Renal cortex interstitium (tissue), 11 donors: ENCODE data around the gene MAPKAP1. TPM values are rescaled to one million over a fixed set of nuclear protein-coding genes. Genes with fewer than 3 reads are reported as not detected.

Source experiments
- DNase-seq, 11 donors: peaks; one replicate each; pipeline ENCODE4 v3.0.0-alpha.2; 2013; ENCODE audit warnings: low read depth in 9 of 11, low spot score in 4 of 11; ENCODE audit errors: extremely low read depth in 1 of 11
- polyA plus RNA-seq, 3 donors: library from polyadenylated mRNA; unstranded; fragments of 120-200 nt; gene quantifications; one replicate each; pipeline ENCODE4 v1.2.1, GENCODE V29; 2013; ENCODE audit not compliant: insufficient read length in 3 of 3

The MAPKAP1 gene
- polyA plus RNA-seq, 3 donors = 65.3 to 77.1 (median 71.6) TPM

DNA sequence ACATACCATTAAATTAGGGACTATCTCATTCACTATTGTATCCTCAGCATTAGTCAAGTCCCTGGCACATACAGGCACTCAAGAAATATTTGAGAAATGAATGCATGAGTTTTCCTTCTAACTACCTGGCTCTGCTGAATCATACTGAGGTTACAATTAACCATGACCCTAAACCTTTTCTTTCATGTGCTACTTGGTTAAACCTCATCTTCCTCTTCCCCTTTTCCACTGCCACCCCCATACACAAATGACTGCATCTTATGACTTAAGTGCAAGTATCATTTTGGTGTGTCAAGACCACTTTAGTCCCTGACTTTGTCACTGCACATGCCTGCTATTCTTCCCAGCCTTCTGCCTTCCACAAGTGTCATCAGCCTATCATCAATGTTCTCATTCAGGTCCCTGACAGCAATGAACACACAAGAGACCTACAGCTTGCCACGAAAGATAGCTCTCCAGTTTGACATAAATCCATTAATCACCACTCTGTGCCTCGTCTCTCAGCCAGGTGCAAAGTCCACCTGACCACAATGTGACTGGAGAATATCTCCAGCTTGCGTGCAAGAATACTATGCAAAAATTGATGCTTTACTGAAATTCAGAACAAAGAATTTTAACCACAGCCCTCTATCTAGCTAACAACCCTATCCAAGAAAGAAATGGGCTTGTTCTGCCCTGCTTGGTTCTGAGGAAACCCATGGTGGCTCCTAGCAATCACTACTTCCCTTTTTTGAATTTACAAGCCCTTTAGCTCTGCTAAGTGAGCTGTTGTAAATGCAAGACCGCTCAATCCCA, 74.5 kb downstream of the MAPKAP1 start:
- no peak for DNase-seq

DNA sequence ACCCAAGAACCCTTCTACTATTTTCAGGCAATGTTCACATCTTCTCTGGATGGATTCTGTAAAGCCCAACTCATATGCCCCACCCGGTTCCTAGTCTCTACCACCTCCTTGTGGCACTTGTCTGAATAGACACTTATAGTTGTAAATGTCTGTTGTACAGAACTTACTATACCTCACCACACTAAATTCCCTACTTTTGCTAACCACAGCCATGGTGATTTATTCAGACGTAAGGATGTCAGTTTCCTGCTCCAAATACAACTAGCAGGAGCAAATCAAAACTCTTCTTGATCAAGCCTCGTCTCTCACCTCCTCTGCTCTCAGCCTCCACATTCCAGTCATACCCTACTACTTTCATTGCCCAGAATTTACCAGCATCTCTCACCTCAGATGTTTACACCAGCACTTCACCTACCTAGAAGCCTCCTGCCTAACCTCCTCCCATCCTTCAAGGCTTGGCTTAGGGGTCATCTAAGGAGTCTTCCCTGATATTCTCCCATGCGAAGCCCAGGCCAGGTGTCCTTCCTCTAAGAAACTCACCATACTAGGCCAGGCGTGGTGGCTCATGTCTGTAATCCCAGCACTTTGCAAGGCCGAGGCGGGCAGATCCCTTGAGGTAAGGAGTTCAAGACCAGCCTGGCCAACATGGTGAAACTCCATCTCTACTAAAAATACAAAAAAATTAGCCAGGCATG, 75.5 kb downstream of the MAPKAP1 start:
- DNase-seq = peak in 3 of 11 donors; percentile 10 to 28 (median 18)

DNA sequence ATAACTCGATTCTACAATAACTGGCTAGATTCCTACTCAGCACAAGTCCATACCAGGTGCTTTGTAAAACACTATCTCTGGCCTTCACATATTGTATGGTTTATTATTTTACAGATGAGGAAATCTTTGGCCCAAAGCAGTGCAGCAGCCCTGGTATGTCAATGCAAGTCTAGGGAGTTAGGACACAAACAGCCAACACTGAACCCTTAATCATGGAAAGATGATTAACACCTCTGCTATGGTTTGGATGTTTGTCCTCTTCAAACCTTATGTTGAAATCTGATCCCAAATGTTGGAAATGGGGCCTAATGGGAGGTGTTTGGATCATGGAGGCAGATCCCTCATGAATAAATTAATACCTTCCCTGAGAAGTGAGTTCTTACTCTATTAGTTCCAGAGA, 76.6 kb downstream of the MAPKAP1 start:
- DNase-seq = no peak

DNA sequence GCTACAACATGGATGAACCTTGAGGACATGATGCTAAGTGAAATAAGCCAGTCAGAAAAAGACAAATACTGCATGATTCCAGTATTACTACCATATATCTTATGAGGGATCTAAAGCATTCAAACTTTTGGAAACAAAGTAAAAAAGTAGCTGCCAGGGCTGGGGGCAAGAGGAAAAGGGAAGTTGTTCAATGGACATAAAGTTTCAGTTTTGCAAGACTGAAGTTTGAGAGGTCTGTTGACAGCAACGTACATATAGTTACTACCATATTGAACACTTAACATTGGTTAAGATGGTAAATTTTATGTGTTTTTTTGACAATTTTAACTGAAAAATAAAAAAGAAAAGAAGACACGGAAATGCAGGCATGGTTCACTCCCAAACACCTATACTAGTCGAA, 77.6 kb downstream of the MAPKAP1 start:
- DNase-seq = no peak

DNA sequence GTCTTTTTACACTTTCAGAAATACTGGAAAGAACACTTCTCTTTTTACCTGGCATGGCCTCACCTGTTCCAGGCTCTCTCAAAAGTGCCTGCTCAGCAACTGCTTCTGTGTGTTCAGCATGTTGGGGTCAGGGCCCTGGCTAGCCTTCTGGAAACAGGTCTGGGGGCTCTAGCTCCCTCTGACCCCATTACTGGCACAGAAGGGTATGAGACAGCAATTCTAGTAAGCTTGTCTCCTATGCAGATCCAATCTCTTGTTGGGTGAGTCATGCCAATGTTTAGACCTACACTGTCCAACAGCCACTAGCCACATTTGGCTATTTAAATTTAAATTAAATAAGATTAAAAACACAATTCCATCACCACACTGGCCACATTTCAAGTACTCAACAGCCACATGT, 80.8 kb downstream of the MAPKAP1 start:
- DNase-seq = no peak

DNA sequence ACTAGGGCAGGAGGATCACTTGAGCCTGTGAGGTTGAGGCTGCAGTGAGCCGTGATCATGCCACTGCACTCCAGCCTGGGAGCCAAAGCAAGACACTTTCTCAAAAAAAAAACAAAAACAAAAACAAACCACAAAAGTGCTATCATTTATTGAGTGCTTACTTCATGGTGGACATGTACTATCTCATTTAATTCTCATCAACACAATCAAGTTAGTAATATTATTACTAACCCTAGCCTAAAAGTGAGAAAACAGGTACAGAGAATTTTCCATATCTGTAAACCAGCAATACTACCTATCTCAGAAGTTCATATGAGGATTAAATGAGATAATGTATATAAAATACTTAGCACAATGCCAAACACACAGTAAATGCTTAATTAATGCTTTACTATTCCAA, 85.8 kb downstream of the MAPKAP1 start:
- no peak for DNase-seq

DNA sequence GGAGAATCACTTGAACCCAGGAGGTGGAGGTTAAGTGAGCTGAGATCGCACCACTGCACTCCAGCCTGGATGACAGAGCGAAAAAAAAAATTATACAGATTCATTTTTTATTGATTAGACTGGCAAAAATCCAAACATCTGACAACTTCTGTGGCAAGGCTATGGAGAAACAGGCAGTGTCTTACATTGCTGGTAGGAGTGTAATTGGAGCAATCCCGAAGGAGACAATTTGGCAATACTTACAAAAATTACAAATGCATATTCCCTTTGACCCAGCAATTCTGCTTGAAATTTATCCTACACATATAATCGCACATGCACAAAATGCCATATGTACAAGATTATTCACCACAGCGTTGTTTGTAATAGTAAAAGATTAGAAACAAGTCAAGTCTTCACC, 86.8 kb downstream of the MAPKAP1 start:
- DNase-seq = no peak

DNA sequence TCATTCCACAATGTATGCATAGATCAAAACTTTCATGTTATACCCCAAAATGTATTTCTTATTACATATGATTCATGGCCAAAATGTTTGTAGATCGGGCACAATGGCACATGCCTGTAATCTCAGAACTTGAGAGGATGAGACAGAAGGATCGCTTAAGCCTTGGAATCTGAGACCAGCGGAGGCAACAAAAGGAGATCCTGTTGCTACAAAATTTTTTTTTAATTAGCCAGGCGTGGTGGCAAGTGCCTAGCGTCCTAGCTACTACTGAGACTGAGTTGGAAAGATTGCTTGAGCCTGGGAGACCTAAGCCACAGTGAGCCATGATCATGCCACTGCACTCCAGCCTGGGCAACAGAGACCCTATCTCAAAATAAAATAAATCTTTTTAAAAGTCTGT, 89.9 kb downstream of the MAPKAP1 start:
- no peak for DNase-seq

DNA sequence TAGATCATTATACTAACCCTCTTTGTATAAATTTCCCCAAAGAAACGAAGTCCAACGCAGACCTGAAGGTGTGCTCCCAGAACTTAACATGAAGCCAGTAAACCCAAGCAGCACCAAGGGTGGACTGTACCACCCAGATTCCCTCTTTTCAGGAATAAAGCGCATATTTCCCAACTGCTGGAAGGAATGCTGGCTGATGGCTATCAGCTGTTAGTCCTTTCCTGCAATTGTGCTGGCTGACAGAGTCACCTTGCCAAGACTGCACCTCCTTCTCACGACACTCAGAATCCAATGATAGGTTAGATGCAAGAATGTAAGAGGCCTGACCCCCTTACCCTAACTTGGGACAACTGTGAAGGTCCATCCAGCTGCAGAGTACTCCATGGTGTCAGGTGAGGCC, 93.9 kb downstream of the MAPKAP1 start:
- DNase-seq = no peak

DNA sequence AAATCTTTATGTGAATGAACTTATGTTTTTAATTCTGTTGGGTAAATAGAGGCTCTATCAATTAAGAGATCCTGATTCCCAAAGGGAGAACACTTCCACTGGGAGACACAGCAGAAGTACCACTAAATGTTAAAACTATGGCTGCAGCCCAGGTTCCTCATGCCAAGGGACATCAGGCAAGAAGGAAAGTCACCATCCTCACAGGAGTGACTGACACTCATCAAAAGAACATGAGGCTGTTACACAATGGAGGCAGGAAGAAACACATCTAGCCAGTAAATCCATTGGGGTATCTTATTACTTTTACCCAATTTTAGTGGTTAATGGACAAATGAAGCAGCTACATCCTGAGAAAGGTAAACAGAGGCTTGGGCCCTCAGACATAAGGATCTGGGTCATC, 94.4 kb downstream of the MAPKAP1 start:
- DNase-seq = no peak

DNA sequence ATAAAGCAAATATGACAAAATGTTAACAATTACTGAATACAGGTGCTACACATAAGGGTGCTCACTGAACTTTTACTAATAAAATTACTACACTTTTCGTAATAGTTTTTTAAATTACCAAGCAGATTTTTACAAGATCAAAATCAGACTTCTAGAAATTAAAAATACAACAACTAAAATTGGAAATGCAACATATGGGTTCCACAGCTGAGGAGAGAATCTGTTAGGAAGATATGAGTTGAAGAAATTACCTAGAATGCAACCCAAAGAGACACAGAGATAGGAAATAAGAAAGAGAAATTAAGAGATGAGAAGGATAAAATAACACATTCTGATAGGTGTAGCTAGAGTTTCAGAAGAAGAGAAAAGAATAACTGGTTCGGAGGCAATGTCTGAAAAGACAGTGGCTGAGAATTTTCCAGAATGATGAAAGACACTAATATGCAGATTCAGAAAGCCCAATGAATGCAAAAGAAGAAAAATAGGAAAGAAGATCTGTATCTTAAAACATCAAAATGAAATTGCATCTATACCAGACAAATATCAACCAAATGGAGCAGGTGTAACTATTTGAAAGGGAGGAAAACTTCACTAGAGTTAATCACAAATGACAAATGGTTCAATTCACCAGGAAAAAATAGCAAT, 95.8 kb downstream of the MAPKAP1 start:
- DNase-seq = no peak

DNA sequence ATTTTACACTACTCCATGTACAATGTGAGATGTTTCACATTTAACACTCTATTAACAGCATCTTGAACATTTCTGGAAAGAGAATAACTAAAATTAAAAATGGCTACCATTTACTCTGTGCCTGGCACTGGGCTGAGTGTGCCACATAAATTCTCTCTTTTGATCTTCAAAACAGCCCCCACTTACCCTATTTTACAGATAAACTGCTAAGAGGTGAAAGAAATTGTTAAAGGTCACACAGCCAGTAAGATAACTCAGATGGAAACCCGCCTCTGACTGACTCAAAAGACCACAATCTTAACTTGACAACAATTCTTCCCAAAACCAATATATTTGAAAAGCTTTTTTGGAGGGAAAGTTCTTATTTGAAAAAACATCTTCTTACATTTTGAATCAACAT, 97.3 kb downstream of the MAPKAP1 start:
- no peak for DNase-seq

DNA sequence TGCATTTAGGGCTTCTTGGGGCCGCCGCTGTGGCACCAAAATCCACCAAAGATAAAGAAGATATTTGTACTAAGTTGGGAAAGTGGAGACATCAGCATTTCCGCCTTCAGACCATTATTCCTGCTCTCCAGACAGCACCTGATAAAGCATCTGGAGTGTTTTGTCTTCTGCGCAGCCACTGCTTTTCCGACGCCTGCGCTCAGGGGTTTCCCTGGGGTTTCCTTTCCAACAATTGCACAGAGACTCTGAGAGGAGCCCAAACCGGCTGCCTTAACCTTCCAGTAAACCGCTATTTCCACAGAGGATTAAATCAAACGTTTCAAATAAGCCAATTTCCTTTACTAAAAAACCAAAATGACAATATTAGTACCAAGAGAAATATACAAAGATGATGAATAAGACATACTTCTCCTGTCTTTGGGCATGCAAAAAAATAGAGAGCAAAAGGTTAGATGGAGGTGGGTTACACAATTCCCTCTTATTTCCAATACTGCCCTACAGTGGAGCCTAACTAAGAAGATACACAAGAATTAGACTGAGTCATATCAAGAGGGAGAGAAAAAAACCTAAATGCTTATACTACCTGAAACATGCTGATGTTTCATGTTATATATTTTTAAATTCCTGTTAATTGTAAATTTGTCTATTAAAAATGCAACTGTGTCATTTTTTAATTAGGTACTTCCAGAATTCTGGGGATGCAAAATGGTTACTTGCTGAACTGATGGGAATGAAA, 98.4 kb downstream of the MAPKAP1 start:
- no peak for DNase-seq

DNA sequence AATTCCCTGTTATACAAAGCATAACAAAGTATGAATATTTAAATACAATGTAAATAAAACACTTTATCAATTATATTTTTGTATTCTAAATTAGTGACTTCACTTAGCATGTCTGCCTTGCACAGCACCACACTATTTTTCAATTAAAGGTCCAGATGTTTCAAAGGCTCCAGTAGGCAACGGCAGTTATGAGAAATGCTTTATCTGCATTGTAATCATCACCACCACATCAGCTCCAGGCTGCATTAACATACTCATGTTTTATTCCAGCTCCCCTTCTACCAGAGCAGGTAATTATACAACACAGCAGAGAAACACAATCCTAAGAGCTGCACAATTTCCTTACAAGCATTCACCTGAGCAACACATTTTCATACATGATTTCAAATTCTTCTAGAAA, 102.8 kb downstream of the MAPKAP1 start:
- no peak for DNase-seq

DNA sequence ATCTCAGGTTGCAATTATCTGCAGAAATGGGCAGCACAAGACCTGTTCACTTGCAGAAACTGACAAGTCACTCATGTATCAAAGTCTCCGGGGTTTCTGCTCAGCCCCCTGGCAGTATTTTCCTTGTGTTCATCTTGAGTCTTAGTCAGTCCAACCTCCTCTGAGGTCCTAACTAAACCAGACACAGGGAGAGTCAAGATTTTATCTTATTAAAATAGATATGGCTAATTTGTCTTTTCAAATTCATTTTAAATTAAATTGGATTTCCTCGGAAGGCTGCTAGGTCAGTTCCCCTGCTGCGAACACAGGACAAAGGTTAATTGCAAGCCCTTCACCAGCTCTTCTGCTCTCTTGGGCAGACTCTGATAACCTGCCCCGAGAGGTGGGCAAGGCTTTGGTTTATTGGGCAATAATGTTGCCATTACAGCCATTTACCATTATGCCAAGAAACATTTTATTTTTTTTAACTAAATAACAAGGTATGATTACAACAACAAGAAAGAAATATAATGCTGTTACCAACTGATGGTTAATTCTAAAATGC, 103.5 kb downstream of the MAPKAP1 start:
- DNase-seq = no peak

DNA sequence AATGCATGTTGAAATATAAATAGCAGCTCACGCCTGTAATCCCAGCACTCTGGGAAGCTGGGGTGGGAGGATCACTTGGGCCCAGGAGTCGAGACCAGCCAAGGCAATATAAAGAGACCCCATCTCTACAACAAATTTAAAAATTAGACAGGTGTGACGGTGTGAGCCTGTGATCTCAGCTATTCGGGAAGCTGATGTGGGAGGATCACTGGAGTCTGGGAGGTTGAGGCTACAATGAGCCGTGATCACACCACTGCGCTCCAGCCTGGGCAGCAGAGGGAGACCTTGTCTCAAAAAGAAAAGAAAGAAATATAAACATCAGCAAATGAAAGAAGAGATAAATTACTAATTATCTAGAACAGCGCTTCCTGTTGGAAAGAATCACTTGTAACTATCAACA, 105.0 kb downstream of the MAPKAP1 start:
- peak in 7 of 11 donors; percentile 25 to 55 (median 37) for DNase-seq

DNA sequence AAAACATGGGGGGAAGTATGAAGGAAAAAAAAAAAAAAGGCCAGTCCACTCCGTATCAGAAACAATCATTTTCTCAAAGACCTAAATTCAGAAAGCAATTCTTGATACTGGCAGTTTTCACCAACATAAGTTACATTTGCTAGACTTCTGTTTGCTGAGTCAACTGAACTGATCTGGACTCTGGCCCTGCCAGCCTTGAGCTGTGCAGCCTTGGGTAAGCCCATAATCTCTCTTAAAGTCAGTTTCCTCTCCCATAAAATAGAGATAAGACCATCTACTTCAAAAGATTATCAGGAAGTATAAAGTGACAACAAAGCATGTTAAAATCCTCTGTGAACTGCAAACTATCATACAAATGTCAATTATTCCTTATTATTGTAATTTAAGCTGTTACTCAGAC, 106.8 kb downstream of the MAPKAP1 start:
- DNase-seq = no peak

DNA sequence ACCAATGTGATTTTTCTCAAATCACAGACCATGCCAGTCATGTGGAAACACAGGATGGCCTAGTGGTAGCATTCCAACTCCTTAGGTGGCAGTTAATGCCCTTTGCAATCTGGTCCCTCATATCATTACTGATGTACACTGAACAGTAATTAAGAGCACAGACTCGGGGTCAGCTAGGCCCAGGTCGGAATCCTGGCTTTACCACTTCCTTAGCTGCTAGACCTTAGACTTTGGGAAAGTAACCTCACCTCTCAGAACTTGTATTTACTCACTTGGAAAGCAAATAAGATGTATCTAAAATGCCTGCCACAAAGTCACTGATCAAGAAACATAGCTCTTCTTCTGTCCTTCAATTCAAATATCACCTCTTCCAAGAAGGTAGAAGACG, 112.8 kb downstream of the MAPKAP1 start:
- no peak for DNase-seq

DNA sequence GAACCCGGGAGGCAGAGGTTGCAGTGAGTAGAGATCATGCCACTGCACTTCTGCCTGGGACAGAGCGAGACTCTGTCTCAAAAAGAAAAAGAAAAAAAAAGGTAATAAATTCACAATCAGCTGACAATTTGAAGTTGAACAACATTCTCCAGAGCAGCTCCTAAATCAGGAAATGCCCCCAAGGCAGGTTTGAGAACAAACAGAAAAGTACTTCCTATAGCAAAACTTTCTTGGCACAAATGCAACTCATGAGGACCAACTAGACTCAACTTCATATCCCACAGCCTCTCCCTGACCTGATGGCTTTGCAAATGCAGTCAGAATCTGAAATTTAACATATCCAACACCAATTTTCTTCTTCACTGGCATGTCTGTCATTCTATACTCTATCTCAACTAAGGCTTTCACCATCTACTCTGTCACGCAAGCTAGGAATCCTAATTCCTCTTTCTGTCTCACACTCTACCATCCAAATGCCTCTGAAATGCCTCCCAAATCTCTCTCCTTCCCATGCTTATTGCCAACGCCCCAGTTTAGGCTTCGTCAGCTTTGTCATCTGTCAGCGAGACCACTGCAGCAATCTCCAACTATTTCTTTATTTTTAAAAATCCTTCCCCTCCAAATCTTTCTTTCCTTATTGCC, 113.3 kb downstream of the MAPKAP1 start:
- no peak for DNase-seq
